Endothelial cell (in vitro differentiated cells): ENCODE measurements around the gene FSCN2. TPM values are rescaled to one million over a fixed set of nuclear protein-coding genes. Genes with fewer than 3 reads are reported as not detected.

ENCODE experiments used
- DNase-seq: peaks from one replicate; pipeline ENCODE4 v3.0.0; 2021; ENCODE audit warnings: low spot score
- H3K27ac Mint-ChIP-seq: one replicate; pipeline ENCODE4 v1.8.0; 2021; ENCODE audit warnings: mixed read lengths, inconsistent platforms; ENCODE audit not compliant: unreplicated experiment
- H3K27me3 Mint-ChIP-seq: one replicate; pipeline ENCODE4 v1.8.0; 2021; ENCODE audit warnings: mild to moderate bottlenecking, moderate library complexity, mixed read lengths, inconsistent platforms; ENCODE audit not compliant: unreplicated experiment
- H3K36me3 Mint-ChIP-seq: one replicate; pipeline ENCODE4 v1.8.0; 2021; ENCODE audit warnings: mild to moderate bottlenecking, low read depth, mixed read lengths, inconsistent platforms; ENCODE audit not compliant: unreplicated experiment
- H3K4me1 Mint-ChIP-seq: one replicate; pipeline ENCODE4 v1.8.0; 2021; ENCODE audit warnings: mild to moderate bottlenecking, mixed read lengths, inconsistent platforms; ENCODE audit not compliant: unreplicated experiment
- H3K4me3 Mint-ChIP-seq: one replicate; pipeline ENCODE4 v1.8.0; 2021; ENCODE audit warnings: mild to moderate bottlenecking, mixed read lengths, inconsistent platforms; ENCODE audit not compliant: unreplicated experiment
- H3K9me3 Mint-ChIP-seq: one replicate; pipeline ENCODE4 v1.8.0; 2021; ENCODE audit warnings: mixed read lengths, inconsistent platforms; ENCODE audit not compliant: unreplicated experiment
- total RNA-seq: library from RNA; stranded (reverse); fragmentation: NEBNext Ultra II Directional; extraction: Animal tissue kit (Norgen Biotek cat#: 25700); gene quantifications from one replicate; pipeline ENCODE4 v1.2.1, GENCODE V29; 2021; ENCODE audit not compliant: unreplicated experiment
- TF ChIP-seq, protein P1 (sequence below): fragments of 200-600 bp; sonication (generic); IDR thresholded peaks from one replicate; pipeline ENCODE4 v1.5.0; 2021; ENCODE audit warnings: antibody characterized with exemption; ENCODE audit not compliant: unreplicated experiment

The FSCN2 gene
- total RNA-seq, 1 donor from 2014 or later: 1.5 TPM

DNA sequence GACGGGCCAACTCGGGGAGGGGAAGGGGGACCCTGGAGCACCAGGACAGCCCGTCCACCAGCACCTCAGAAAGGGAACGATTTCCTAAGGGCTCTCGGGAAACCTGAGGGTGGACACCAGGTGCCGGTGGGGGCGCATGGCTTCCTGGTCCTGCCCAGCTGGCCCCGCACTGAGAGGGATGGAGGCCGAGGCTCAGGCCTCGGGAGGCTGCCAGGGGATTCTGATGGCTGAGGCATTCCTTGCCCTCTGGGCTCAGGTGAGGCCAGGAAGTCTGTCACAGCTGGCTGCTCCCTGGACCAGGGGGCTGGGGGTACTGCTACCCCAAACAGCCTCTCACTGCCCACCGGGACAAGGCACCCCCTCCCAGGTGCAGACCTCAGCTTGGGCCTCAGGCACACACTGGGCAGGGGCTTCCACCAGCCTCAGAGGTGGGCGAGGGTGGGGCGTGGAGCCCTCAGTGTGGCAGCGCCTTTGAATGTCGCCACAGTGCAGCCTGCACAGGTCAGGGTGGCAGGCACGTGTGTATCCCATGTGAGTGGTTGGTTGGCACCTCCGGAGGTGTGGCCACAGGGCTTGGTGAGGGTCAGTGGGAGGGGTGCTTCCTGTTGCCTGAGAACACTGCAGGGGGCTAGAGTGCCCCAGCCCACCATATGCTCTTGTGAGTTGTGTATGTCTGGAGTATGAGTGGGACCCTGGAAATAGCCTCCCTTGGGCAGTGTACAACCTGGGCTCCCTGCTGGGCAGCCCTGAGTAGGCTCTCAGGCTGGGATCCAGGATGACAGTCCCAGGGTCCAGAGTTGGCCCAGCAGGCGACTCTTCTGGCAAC is 3.9 kb upstream of the FSCN2 start:
- Mint-ChIP-seq H3K9me3 (no peaks in the 10 kb centered on the region), H3K36me3 (peaks cover 4% of the 10 kb centered on the region), H3K27ac (no peak overlapping the region), H3K4me3 (no peak overlapping the region), H3K27me3 (peaks cover 10% of the 10 kb centered on the region), H3K4me1 (peaks cover 3% of the 10 kb centered on the region)
- no peak for DNase-seq
- TF ChIP-seq, protein P1, sequence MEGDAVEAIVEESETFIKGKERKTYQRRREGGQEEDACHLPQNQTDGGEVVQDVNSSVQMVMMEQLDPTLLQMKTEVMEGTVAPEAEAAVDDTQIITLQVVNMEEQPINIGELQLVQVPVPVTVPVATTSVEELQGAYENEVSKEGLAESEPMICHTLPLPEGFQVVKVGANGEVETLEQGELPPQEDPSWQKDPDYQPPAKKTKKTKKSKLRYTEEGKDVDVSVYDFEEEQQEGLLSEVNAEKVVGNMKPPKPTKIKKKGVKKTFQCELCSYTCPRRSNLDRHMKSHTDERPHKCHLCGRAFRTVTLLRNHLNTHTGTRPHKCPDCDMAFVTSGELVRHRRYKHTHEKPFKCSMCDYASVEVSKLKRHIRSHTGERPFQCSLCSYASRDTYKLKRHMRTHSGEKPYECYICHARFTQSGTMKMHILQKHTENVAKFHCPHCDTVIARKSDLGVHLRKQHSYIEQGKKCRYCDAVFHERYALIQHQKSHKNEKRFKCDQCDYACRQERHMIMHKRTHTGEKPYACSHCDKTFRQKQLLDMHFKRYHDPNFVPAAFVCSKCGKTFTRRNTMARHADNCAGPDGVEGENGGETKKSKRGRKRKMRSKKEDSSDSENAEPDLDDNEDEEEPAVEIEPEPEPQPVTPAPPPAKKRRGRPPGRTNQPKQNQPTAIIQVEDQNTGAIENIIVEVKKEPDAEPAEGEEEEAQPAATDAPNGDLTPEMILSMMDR: no peak

DNA sequence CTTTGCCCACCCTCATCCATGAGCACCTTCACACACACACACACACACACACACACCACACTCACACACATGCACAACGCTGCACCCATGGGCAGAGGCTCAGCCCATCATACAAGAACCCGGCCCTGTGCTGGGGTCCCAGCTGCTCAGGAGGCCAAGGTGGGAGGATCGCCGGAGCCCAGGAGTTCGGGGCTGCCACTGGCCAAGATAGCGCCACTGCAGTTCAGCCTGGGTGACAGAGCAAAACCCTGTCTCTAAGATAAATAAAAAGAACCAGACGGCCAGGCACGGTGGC is 3.4 kb upstream of the FSCN2 start:
- Mint-ChIP-seq H3K9me3 (no peaks in the 10 kb centered on the region), H3K4me3 (no peak overlapping the region), H3K27ac (no peak overlapping the region), H3K36me3 (peaks cover 4% of the 10 kb centered on the region), H3K27me3 (peaks cover 10% of the 10 kb centered on the region), H3K4me1 (peaks cover 3% of the 10 kb centered on the region)
- DNase-seq: no peak
- TF ChIP-seq, protein P1: no peak

DNA sequence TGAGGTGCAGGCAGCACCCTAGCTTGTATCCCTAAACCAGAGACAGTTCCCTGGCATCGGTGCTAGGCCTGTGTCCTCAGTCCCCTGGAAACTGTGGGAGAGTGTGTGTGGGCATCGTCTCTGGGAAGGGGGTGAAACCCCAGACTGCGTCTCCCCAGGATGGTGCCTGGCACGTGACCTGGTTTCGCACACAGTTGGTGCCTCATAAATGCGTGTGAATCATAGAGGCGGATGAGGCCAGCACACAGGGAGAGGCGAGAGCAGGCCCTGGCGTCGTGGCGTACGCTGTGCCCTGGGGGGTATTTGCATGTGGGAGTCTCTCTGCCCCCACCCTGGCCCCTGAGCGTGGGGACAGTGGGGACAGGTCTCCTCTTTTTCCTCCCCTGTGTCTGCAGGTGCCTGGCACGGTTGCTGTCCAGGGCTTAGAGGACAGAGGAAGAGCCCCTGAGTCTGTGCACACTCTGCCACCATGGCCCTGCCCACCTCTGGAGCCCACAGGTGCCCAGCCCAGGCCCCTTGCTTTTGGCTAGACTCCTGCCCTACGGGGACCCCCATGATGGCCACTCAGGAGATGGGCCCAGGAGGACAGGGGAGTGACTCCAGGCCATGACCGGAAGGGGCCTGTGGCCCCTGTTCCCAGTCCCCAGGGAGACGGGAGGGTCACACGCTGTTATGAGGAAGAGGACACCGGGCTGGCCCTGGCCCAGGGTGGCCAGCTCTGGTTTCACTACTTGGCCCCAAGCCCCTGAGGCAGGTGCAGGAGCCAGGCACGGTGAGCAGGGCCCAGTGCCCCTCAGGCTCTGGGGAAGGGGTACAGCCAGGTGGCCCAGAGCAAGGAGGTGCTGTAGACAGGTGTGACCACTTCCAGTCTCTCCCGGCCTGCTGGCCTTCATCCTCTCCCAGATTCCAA is 1.3 kb upstream of the FSCN2 start:
- no peak for DNase-seq
- Mint-ChIP-seq H3K27me3 (no peaks in the 10 kb centered on the region), H3K4me3 (no peak overlapping the region), H3K4me1 (no peaks in the 10 kb centered on the region), H3K27ac (no peak overlapping the region), H3K9me3 (no peaks in the 10 kb centered on the region), H3K36me3 (no peaks in the 10 kb centered on the region)
- TF ChIP-seq, protein P1: no peak

DNA sequence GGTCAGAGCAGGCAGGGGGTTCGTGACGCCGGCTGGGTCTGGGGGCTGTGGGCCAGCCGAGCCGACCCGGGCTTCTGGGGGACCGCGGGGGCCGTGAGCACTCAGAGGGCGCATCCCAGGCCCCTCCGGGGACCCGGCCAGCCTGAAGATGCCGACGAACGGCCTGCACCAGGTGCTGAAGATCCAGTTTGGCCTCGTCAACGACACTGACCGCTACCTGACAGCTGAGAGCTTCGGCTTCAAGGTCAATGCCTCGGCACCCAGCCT is 140 bp downstream of the FSCN2 start:
- Mint-ChIP-seq H3K36me3 (no peaks in the 10 kb centered on the region), H3K27ac (no peak overlapping the region), H3K4me3 (no peak overlapping the region), H3K27me3 (peaks cover 1% of the 10 kb centered on the region), H3K4me1 (no peaks in the 10 kb centered on the region), H3K9me3 (no peaks in the 10 kb centered on the region)
- no peak for DNase-seq
- TF ChIP-seq, protein P1: no peak
